B cell (primary cell): Measurements from ENCODE around the gene PNMA8B. TPM values are rescaled to one million over a fixed set of nuclear protein-coding genes. Genes with fewer than 3 reads are reported as not detected.

ENCODE experiments used
- ATAC-seq: fragments of 200-7000 bp; cut with Tn5 transposase; one replicate; pipeline ENCODE4 v1.10.0; 2021; ENCODE audit warnings: low read depth, mild to moderate bottlenecking, moderate number of reproducible peaks, moderate library complexity
- CTCF ChIA-PET: fragments of 350-600 bp; sonication (Branson Sonifier 250); formaldehyde crosslinking; loops from one replicate; lab custom pipeline; 2021; ENCODE audit warnings: antibody characterized with exemption, inconsistent platforms; lab: Charles Lee
- POLR2A ChIA-PET: fragments of 350-600 bp; sonication (Branson Sonifier 250); formaldehyde crosslinking; loops from one replicate; lab custom pipeline; 2021; ENCODE audit warnings: antibody characterized with exemption; lab: Charles Lee
- DNase-seq: peaks from one replicate; pipeline ENCODE4 v3.0.0; 2013
- H2AFZ ChIP-seq: 2 replicates; pipeline ENCODE4 v1.6.1; 2012; ENCODE audit warnings: mild to moderate bottlenecking, low read depth, low read length; ENCODE audit not compliant: insufficient read depth, poor library complexity, severe bottlenecking
- H3K27ac ChIP-seq, 2 donors: 1 replicate in 1 of 2; 2 replicates in 1 of 2; pipeline ENCODE4 v1.5.1; 2012 to 2013; ENCODE audit warnings: low read length in 2 of 2, mild to moderate bottlenecking in 2 of 2, moderate library complexity in 1 of 2
- H3K27me3 ChIP-seq, 4 experiments: fragments of 200-600 bp in 1 of 4; sonication (generic) in 1 of 4; replicated peaks in 1 of 4; 1 replicate in 2 of 4; 2 replicates in 2 of 4; pipeline versions ENCODE4 v1.6.1 to v1.7.0; 2013 to 2016; ENCODE audit warnings: low read length in 3 of 4, mild to moderate bottlenecking in 2 of 4, mixed read lengths in 1 of 4, moderate library complexity in 1 of 4; ENCODE audit not compliant: insufficient read depth in 4 of 4, control insufficient read depth in 3 of 4; ENCODE audit errors: control extremely low read depth in 1 of 4
- H3K36me3 ChIP-seq, 2 experiments: replicated peaks in 1 of 2; 1 replicate in 1 of 2; 2 replicates in 1 of 2; pipeline versions ENCODE4 v1.6.1 to v1.7.1; 2013; ENCODE audit warnings: low read length in 1 of 2; ENCODE audit not compliant: insufficient read depth in 2 of 2, control insufficient read depth in 1 of 2; ENCODE audit errors: control extremely low read depth in 1 of 2, extremely low read depth in 1 of 2
- H3K4me1 ChIP-seq, 2 donors: fragments of 200-600 bp in 1 of 2; sonication (generic) in 1 of 2; 1 replicate in 1 of 2; 2 replicates in 1 of 2; pipeline versions ENCODE4 v1.5.1 to v1.6.1; 2013 to 2017; ENCODE audit warnings: low read length in 2 of 2; ENCODE audit not compliant: control insufficient read depth in 2 of 2, insufficient read depth in 2 of 2
- H3K4me2 ChIP-seq: replicated peaks from 2 replicates; pipeline ENCODE3; 2012; ENCODE audit warnings: mild to moderate bottlenecking, low read depth, low read length; ENCODE audit not compliant: poor library complexity, severe bottlenecking
- H3K4me3 ChIP-seq, 5 experiments: fragments of 200-600 bp in 1 of 5; sonication (generic) in 1 of 5; 1 replicate in 3 of 5; 2 replicates in 2 of 5; pipeline versions ENCODE4 v1.5.1 to v1.7.0; 2011 to 2016; ENCODE audit warnings: low read length in 4 of 5, mild to moderate bottlenecking in 4 of 5, low read depth in 2 of 5, control low read depth in 1 of 5, moderate library complexity in 1 of 5; ENCODE audit not compliant: insufficient read depth in 1 of 5; ENCODE audit errors: control extremely low read depth in 1 of 5, extremely low read depth in 1 of 5
- H3K79me2 ChIP-seq: fragments of 200-600 bp; sonication (generic); one replicate; pipeline ENCODE4 v1.6.0; 2016; ENCODE audit warnings: low read length; ENCODE audit not compliant: control insufficient read depth, insufficient read depth
- H3K9ac ChIP-seq: fragments of 200-600 bp; sonication (generic); 2 replicates; pipeline ENCODE4 v1.6.1; 2017; ENCODE audit warnings: mild to moderate bottlenecking, low read length, moderate library complexity
- H3K9me3 ChIP-seq, 3 donors: one replicate each; pipeline versions ENCODE4 v1.6.1 to v1.7.1; 2013; ENCODE audit warnings: low read length in 2 of 3; ENCODE audit not compliant: control insufficient read depth in 2 of 3, insufficient read depth in 1 of 3; ENCODE audit errors: control extremely low read depth in 1 of 3
- H4K20me1 ChIP-seq: 2 replicates; pipeline ENCODE4 v1.6.0; 2012; ENCODE audit warnings: mild to moderate bottlenecking, low read length; ENCODE audit not compliant: insufficient read depth, control insufficient read depth, poor library complexity, severe bottlenecking
- H3K27ac Mint-ChIP-seq: one replicate; pipeline ENCODE4 v1.8.0; 2021; ENCODE audit warnings: mixed read lengths
- H3K27me3 Mint-ChIP-seq: one replicate; pipeline ENCODE4 v1.8.0; 2021; ENCODE audit warnings: mixed read lengths
- H3K4me1 Mint-ChIP-seq: one replicate; pipeline ENCODE4 v1.8.0; 2021; ENCODE audit warnings: mixed read lengths
- H3K4me3 Mint-ChIP-seq: one replicate; pipeline ENCODE4 v1.8.0; 2021; ENCODE audit warnings: mixed read lengths
- H3K9me3 Mint-ChIP-seq: one replicate; pipeline ENCODE4 v1.8.0; 2022; ENCODE audit warnings: mixed read lengths; ENCODE audit not compliant: insufficient read depth
- EZH2 ChIP-seq: IDR thresholded peaks from 2 replicates; pipeline ENCODE4 v1.6.1; 2012; ENCODE audit warnings: borderline replicate concordance, low read depth, mild to moderate bottlenecking, moderate library complexity, low read length; ENCODE audit not compliant: insufficient read depth, poor library complexity, severe bottlenecking
- WGBS: methylation state at CpG from one replicate; pipeline ENCODE4 v1.1.5; 2013; ENCODE audit warnings: missing lambda C conversion rate; ENCODE audit not compliant: insufficient coverage; 5-methylcytosine and 5-hydroxymethylcytosine counted together
- intact Hi-C: fragments of 100-400 bp; cut with micrococcal nuclease; formaldehyde crosslinking; loops from one replicate; pipeline ENCODE4 v1.10.0; 2022
- polyA plus RNA-seq: library from polyadenylated mRNA; depleted of rRNA; stranded (reverse); fragments of >200 nt; gene quantifications from 2 replicates; pipeline ENCODE4 v1.2.3, GENCODE V29; 2012
- total RNA-seq, 2 donors: library from RNA; stranded (reverse); fragments of 120-200 nt in 1 of 2; gene quantifications; 1 replicate in 1 of 2; 2 replicates in 1 of 2; pipeline versions ENCODE4 v1.2.3 to v1.2.4, GENCODE V29; 2013 to 2022
- TF ChIP-seq, protein P1 (sequence below): fragments of 200-600 bp; IDR thresholded peaks from one replicate; pipeline ENCODE4 v1.8.0; 2022; ENCODE audit warnings: antibody characterized with exemption, mild to moderate bottlenecking

The PNMA8B gene
- total and polyA plus RNA-seq, 2 donors (not counting 1 experiment from before 2014, with no cell fraction given) = 0.10 to 0.32 TPM

- Histone ChIP-seq H3K9ac (no peak overlapping the region), H3K27me3 (peaks cover 0 to 6% (median 0%) of the 10 kb centered on the region in 4 experiments), H3K36me3 (no peaks in the 10 kb centered on the region), H3K9me3 (no peaks in the 10 kb centered on the region), H4K20me1 (no peaks in the 10 kb centered on the region), H3K4me3 (no peak overlapping the region), H3K4me2 (no peak overlapping the region), H3K27ac (no peak overlapping the region), H3K79me2 (no peaks in the 10 kb centered on the region), H2AFZ (no peak overlapping the region), H3K4me1 (no peaks in the 10 kb centered on the region)
- TF ChIP-seq EZH2 = no peak
- TF ChIP-seq, protein P1, sequence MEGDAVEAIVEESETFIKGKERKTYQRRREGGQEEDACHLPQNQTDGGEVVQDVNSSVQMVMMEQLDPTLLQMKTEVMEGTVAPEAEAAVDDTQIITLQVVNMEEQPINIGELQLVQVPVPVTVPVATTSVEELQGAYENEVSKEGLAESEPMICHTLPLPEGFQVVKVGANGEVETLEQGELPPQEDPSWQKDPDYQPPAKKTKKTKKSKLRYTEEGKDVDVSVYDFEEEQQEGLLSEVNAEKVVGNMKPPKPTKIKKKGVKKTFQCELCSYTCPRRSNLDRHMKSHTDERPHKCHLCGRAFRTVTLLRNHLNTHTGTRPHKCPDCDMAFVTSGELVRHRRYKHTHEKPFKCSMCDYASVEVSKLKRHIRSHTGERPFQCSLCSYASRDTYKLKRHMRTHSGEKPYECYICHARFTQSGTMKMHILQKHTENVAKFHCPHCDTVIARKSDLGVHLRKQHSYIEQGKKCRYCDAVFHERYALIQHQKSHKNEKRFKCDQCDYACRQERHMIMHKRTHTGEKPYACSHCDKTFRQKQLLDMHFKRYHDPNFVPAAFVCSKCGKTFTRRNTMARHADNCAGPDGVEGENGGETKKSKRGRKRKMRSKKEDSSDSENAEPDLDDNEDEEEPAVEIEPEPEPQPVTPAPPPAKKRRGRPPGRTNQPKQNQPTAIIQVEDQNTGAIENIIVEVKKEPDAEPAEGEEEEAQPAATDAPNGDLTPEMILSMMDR = no peak
- no peaks in the 10 kb centered on the region for H3K9me3 Mint-ChIP-seq
- POLR2A ChIA-PET = no interaction called here
- H3K4me3 Mint-ChIP-seq = no peak overlapping the region
- H3K27ac Mint-ChIP-seq = no peak overlapping the region
- intact Hi-C loops = no loop called here
- peaks cover 32% of the 10 kb centered on the region for H3K27me3 Mint-ChIP-seq
- CTCF ChIA-PET = interaction anchor here (0.6 to 1.8 kb wide), 5 partner anchors 30 to 220 kb away, joined by 3 to 4 read pairs (median 4); no protein-coding TSS in a partner anchor
- ATAC-seq (no peak), DNase-seq (no peak)
- 93% methylated on average over 1 of the region's 2 CpGs for WGBS
- H3K4me1 Mint-ChIP-seq = no peaks in the 10 kb centered on the region
Measured at GRCh38 chr19:46508206-46508605, 12.5 kb upstream of the PNMA8B start.

DNA sequence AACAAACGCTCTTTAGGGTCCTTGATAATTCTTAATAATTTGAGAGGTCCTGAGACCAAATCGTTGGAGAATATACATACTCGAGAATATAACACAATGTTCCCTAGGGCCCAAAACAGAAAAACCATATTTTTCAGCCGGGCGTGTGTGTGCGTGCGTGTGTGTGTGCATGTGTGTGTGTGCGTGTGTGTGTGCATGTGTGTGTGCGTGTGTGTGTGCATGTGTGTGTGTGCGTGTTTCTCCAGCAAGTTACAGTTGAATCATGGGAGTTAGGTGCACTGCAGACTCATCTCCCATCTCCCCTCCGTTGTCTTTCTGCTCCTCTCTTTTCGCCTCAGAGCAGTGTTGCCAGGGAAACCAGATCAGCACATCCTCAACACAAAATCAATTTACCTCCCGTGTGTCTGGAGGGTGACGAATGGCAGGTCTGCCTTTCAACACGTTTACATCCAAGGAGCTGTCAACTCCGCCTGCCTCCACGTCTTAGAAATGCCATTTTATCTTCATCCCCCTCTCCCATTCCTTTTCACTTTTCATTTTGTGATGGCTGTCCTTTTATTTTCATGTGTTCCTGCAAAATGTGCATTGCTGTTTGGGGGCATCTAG is 8.3 kb upstream of the PNMA8B start:
- no peak overlapping the region for H2AFZ ChIP-seq
- Mint-ChIP-seq H3K9me3 (no peaks in the 10 kb centered on the region), H3K4me1 (no peaks in the 10 kb centered on the region), H3K27ac (no peak overlapping the region), H3K4me3 (no peak overlapping the region), H3K27me3 (peaks cover 30% of the 10 kb centered on the region)
- H3K9ac ChIP-seq = no peak overlapping the region
- H3K36me3 ChIP-seq = no peaks in the 10 kb centered on the region
- DNase-seq (no peak), ATAC-seq (no peak)
- H3K4me2 ChIP-seq = no peak overlapping the region
- no peaks in the 10 kb centered on the region for H3K79me2 ChIP-seq
- ChIA-PET CTCF (no interaction called here), POLR2A (no interaction called here)
- no peak overlapping the region for H3K4me3 ChIP-seq
- no peaks in the 10 kb centered on the region for H4K20me1 ChIP-seq
- intact Hi-C loops = no loop called here
- TF ChIP-seq, protein P1 = no peak
- no peak for TF ChIP-seq EZH2
- no peak overlapping the region for H3K27ac ChIP-seq
- no peaks in the 10 kb centered on the region for H3K27me3 ChIP-seq
- no peaks in the 10 kb centered on the region for H3K4me1 ChIP-seq
- no peaks in the 10 kb centered on the region for H3K9me3 ChIP-seq
- 81% methylated on average over 12 of the region's 17 CpGs for WGBS
